Umbilical cord (tissue), 2 donors: Measurements from ENCODE around the gene ISY1. TPM values are rescaled to one million over a fixed set of nuclear protein-coding genes. Genes with fewer than 3 reads are reported as not detected.
"Not testable (repeated sequence)": the region's sequence is repeated elsewhere in the genome, so short reads cannot be mapped to it uniquely, and the experiment has no call there.

Source experiments
- DNase-seq: peaks from one replicate; pipeline ENCODE4 v3.0.0-alpha.2; 2015; ENCODE audit warnings: low spot score
- total RNA-seq: library from RNA; depleted of rRNA; stranded (reverse); fragments of >200 nt; gene quantifications from one replicate; pipeline ENCODE4 v1.2.3, GENCODE V29; 2014; ENCODE audit warnings: low replicate concordance; ENCODE audit not compliant: insufficient read depth

ISY1 gene
- total RNA-seq, 1 donor from 2014 or later: 22.1 TPM

DNA sequence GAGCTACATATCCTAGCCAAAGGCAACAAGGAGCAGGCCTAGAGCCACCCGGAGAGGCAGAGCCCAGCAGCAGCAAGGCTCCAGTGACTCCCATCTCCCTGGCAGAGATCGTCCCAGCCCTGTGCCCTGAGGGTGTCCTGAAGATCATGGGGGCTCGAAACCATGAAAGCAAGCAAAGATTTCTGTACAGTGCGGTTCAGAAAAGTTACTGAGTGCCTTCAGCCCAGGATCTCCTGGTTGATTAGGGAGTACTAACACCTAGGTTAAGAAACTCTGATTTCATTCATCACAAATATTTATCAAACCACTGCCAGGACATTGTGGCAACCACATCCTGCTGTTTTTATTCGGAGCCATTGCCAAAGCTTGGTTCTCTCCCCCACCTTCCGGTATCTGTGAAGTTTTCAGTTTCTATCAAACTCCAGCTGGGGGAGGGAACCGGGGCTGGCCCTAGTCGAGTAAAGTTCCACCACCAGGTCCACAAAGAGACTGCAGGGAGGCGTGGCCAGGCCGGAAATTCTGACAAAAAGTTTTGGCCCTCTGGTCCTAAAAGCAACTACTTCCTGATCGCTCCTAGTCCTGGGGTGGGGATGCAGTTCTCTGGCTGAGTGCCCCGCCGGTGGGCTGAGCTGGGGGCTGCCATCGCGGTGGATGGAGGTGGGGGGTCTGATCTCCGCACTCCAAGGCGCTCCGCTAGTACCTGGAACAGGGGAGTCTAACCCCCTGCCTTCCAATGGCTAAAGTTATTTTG, 40.4 kb downstream of the ISY1 start:
- peak; percentile 92 for DNase-seq

DNA sequence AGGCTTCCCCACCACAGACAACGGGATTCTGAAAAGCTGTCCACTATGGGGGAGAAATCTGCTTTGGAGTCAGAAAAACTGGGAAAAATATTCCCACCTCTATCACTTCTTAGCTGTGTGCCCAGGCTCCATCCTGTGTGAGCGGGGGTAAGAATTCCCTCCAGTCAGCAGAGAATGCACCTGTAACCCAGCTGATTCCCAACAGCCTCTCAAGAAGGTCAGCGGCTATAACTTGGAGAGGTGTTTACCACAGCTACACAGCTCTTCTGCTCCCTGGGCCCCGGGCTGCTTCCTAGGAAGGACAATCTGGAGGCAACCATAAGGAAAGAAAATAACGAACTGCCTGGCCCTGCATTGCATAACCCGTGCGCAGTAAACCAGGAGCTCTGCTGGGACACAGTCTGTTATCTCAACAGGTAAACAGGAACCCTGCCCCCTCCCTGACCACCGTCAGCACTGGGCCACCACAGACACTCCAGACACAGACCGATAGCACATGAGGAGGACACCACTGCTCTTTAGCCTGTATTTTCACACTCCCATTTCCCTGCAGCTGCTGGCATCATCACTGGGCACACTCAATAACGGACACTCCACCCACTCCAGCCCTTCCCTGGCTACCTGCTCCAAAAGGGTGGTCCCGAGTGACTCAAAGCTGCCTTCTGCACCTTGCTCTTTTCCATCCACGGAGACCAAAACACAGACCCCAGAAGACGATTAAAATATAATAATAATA, 41.3 kb downstream of the ISY1 start:
- no peak for DNase-seq

DNA sequence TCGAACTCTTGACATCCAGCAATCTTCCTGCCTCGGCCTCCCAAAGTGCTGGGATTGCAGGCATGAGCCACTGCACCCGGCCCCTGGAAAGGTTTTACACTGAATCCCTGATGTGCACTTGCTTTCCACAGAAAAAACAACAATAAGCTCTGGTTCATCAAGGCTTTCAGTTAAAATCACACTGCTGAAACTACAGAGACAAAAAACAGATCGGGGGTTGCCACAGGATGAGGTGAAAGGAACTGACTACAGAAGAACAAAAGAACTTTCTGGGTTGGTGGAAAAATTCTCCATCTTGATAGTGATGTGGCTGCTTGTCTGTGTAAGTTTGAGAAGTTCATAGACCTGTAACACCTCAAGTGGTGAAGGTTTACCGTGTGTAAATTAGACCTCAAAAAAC, 42.1 kb downstream of the ISY1 start:
- DNase-seq: no peak

DNA sequence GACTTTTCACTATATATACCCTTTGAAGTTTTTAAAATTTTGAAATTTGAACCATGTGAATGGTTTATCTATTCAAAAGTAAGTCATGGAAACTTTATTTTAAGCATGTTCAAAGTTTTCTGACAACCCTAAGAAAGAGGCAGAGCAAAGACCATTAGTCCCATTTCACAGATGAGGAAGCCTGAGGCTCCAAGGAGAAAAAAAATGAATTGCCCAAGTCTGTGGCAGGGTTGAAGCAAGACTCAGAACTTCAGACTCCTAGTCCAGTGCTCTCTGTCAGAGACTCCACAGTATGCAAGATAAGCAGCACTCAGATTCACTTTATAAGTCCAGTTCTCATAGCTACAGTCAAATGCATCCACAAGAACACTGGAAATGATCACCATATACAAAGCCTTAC, 43.7 kb downstream of the ISY1 start:
- no peak for DNase-seq

DNA sequence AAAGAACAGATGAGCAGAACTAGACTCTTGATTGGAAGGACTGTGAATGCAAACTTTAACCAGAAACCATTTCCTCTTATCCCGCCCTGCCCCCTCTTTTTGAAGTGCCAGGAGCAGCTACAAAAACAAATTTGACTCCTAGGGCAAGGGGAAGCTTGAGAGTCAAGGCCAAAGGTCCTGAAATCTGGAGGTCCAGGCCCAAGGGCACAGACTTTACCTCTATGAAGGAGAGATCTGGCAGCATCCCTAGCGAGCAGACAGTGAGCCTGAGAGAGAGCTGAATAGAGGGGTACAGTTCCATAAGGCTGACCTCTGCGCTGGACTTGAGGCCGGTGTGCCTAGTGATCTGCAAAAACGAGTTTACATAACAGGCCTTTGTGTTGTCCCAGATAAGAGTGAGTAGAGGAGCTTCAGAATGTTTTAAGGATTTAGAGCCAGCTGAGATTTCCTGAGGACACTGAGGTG, 44.3 kb downstream of the ISY1 start:
- DNase-seq: no peak

DNA sequence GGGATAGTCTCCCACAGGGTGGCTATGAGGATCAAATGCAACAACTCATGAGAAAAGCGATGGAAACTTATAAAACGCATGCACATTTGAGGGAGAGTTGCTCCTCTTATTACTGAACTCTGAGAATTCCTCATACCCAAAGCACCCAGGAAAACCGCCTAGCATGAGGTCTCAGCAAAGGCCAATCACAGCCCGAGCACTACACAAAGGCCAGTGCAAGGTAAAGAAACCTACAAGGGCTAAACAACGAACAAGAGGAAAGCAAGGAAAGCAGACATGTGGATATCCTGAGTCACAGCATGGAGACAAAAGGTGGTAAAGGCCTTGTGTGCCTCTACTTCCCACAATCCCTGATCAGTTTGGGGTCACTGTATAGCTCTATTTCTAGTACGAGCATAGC, 46.4 kb downstream of the ISY1 start:
- DNase-seq: no peak

DNA sequence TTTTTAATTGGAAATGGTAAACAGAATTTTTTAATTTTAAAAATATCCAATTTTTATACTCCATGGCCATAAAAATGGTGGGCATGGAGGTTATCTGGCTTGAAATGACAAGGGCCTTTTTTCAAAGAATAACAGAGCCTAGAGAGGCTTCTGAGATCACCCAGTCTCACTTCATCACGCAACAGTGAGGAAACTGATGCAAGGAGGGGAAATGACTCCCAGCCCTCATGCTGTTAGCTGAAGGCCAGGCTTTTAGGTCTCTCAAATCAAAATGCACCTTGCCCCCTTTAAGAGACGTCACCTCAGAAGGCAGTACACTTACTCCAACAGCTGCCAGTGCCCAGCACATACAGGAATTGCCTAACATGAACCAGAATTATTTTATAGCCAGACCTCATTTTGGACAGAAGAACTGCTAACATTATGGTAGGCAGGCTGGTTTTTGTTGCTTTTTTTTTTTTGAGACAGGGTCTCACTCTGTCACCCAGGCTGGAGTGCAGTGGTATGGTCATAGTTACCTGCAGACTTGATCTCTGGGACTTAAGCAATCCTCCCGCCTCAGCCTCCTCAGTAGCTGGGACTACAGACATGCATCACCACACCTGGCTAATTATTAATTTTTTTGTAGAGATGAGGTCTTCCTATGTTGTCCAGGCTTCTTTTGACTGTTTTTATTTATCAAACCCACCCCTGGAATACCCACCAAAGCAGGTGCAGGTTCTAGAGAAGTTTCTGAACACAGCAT, 48.4 kb downstream of the ISY1 start:
- DNase-seq: no peak

DNA sequence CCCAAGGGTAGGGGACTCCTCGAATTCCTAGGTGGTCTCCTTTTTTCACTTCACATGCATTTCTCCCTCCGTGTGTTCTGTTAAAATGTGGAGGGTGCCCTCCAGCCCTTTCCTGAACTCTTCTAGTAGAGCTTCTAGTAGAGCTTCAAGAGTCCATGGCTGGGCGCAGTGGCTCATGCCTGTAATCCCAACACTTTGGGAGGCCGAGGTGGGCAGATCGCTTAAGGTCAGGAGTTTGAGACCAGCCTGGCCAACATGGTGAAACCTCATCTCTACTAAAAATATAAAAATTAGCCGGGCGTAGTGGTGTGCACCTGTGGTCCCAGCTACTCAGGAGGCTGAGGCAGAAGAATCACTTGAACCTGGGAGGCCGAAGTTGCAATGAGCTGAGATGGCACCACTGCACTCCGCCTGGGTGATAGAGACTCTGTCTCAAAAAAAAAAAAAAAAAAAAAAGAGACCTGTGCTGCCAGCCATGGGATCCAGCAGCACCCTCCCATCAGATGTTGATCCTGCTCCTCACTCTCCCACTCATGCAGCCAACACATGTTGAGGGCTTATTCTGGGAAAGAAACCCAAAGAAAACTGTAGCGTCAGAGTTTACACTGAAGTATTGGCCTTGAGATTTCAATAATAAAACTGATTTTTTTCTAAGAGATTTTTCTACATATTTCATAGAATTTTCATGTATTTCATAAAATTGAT, 49.6 kb downstream of the ISY1 start:
- DNase-seq: not testable (repeated sequence)

DNA sequence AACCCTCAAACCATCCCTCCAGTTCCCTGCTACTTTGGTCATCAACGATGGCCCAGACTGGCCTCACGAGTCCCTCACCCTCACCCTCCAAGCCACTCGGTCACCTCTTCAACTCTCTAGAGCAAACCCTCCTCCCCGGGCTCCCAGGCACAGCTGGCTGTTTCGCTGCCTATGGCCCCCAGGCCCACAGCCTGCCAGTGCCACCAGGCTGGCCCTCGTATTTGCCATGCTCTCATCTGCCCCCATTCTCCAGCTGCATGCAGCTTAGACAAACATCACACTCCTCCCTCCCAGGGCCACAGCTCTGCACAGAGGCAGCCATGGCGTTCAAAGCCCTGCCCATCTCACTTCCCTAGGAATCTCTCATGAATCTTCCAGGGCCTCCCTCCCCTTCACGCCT, 53.1 kb downstream of the ISY1 start:
- no peak for DNase-seq

DNA sequence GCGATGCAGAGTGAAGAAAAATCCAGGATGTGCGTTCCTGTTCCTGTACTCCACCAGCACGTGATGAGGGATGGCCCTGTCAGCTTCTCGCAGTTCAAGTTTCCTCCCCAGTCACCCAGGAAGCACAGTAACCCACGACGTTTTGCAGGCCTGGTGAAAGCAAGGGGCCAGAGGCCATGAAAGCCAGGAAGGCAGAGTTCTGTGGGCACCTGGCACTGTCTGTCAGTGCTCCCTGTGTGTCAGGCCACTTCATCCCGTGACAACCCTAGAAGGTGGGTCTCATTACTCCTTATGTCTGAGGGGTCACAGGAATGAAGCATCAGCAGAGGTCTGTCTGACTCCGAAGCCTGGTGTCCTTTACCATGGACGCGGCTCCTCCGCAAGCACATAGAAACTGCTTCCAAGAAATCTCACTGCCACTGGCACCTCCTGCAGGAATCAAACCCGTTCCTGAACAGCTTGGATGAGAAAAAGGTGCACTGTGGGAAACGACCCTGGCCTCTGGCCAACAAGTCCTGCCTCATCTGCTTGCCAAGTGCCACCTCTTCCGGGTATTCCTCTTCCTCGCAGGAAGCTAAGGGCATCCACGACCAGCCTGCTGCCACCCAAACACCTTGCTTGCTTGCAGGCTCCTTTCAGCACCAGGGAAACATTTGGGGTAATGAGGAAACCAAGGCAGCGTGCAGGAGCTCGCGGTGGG, 53.8 kb downstream of the ISY1 start:
- no peak for DNase-seq

DNA sequence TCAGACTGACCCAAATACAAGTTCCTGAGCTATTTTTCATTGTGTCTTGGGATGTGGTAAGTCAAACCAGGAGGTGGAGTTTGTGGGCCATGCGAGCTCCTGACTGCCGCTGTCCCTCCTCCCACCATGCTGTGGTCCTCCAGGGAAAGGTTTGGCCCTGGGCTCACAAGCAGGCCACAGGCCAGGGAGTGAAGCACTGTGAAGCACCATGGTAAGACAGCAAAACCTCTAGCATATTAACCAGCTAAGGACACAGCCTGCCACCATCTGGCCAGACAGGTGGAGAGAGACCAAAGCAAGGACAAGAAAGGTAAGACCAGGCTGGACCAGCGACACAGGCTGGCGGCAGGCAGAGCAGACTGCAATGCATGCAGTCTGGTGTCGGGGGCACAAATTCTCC, 54.5 kb downstream of the ISY1 start:
- no peak for DNase-seq

DNA sequence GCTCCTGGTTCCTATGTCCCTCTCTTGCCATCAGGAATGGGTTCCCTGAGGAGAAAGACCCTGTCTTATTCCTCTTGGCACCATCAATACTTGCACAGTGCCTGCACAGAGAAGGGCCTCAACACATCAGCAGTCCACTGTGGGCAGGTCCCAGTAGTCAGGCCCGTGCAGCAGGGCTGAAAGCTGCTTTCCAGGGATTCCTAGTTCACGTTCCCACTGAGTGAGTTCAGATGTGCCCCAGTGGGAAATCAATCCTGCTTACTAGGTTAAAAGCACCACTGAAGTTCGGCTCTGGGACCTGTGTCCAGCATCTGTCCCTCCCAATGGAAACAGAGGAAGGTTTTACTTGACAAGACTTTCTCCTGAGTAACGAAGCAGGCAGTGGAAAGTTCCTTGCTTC, 55.0 kb downstream of the ISY1 start:
- no peak for DNase-seq

DNA sequence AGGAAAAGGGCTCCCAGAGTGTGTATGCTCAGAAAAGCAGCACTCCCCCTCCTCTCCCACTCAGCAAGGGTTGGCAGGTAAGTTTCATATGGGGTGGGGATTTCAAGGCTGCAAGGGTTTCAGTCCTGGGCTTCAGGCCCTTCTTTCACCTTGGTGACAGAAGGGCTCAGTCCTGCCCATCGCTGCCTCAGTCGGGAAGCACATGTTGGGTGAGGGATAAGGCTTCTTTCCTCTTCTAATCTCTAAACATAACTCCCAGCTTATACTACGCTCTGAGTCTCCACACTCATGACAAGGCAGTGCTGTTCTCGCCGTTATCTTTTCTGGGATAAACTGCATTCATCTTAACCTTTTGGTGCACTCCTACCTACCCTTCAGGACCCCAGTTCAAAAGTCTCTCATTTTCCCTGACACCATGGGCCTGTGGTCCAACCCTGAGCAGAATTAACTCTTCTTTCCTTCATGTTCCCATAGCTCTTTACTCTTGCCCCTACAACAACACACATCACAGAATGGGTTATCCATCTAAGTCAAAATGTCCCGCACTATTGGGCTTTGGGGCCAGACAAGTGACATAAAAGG, 56.3 kb downstream of the ISY1 start:
- no peak for DNase-seq

DNA sequence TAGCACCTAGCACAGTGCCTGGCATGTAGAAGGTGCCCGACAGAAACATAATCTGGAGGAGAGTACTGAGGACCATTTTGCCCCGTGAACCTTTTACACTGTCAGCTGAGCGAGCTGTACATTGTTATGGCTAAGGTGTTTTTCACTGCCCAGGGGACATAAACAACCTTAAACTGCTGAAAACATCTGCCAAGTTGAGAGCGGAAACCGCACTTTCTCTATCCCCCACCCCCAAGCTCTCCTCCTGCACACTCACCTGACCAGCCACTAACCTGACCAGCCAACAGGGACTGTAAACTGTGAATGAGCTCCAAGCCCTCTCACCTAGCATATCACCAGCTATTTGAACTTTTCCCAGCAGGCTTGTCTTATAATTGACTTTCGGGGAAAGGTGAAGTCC, 56.8 kb downstream of the ISY1 start:
- DNase-seq: no peak

DNA sequence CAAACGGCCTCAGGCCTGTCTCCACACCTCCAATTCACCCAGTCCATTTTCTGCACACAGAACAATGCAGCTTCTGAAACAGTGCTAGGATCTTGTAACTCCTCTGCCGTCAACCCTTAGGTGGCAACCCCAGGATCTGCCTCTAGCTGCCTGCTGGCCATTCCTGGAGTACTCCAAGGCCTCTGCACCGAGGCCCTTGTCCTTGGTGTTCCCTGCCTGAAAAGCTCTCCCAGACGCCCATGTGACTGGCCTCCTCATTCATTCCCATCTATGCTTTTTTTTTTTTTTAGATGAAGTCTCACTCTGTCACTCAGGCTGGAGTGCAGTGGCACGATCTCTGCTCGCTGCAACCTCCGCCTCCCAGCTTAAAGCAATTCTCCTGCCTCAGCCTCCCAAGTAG, 57.6 kb downstream of the ISY1 start:
- DNase-seq: no peak

DNA sequence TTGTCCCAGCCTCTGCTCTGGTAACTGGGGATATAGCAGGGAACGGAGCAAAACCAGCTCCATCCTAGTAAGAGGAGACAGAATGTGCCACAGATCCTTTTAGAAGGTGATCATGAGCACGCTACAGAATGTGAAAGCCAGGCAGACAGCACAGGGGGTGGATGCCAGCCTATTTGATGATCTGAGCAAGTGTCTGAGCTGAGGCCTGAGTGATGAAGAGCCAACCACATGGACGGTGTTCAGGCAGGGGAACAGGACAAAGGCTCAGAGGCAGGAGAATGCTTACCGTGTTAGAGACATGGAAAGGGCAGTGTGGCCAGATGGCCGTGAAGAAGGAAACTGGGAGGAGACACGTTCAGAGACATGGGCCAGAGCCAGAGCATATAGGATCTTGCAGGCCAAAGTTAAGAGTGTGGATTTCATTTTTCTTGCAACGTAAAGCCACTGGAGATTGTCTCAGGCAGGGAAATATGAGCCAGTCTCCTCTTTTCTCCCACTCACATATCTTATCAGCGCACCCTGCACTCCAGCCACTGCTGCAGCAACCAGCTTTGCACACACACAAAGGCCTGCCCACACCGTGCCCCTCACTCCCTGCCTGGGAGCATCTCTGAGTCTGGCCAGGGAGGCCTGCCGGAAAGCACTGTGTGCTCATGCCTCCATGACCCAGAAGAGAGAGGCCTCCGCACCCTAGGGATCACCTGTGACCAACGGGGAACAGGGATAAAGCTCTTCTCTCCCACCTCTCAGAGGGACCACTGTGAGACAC, 59.3 kb downstream of the ISY1 start:
- peak; percentile 44 for DNase-seq

DNA sequence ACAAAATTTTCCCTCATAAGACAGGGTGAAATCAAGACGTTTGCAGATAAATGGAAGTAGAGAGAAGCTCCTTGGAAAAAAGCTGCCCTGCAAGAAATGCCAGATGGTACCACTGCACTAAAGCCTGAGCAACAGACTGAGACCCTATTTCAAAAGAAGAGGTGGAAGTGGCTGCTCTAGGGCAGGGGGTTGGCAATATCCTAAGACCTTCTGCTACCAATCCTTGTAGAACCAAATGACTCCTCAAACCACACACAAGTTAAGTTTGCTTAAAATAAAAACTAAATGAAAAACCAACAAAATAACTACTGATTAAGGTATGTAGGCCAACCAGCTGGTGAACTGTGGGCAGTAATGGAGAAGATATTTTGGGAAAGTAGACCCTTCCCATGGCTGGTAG, 60.6 kb downstream of the ISY1 start:
- no peak for DNase-seq

DNA sequence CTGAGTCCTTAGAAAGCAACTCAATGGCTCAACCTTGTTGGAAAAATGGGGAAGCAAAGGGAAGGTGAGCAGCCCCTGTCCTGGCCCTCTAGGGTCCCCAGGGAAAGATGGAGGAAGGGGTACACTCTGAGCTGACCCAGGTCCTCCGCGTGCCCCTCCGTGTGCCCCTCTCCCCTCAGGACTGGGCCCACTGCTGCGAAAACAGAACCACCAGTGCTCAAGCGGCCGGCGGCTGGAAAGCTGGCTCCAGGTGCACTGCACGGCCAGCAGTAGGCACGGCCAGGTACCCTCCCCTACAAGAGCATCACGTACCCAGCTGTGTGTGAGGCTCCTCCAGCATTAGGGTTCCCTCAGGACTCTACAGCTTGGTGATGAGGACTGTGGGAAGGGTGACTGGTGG, 65.6 kb downstream of the ISY1 start:
- no peak for DNase-seq

DNA sequence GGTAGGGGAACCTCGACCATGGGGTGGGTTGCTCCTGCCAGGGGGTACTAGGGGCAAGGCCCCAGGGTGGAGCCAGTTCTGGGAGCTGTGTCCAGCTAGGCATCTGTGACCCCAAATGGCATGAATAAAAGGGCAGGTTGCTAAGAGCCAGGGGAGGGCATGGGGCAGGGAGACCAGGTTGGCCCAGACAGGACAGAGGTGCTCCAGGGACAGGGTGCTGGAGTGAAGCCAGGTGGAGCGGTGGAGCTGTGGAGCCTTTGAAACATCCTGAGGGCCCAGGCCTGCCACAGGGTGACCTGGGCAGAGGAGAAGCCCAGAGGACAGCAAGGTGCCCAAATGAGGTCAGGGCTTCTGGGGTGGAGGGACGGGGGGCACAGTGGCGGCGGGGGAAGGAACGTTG, 72.6 kb downstream of the ISY1 start:
- DNase-seq: not testable (repeated sequence)

DNA sequence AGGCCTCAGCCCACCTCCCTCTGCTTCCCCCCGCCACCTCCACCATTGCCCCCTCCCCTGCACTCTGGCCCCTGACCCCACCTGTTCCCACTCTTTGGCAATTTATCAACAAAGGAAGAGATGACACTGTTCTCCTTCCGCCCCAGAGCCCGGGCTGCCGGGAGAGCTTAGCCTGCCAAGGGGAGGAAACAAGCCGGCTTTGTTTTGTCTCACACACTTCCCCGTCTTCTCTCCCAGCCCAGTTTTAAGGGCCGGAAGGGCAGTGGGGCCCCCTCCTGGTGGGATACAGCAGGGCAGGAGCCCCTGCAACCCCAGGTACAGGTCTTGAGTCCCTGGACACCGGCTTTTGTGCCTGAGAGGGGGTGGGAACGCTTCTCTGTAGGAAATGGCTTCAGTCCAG, 73.0 kb downstream of the ISY1 start:
- not testable (repeated sequence) for DNase-seq
